T-helper 17 cell (primary cell): Measurements from ENCODE around the gene RAB41. TPM values are rescaled to one million over a fixed set of nuclear protein-coding genes. Genes with fewer than 3 reads are reported as not detected.
"Not testable (repeated sequence)": the region's sequence is repeated elsewhere in the genome, so short reads cannot be mapped to it uniquely, and the experiment has no call there.

Experiments used
- ATAC-seq: fragments of 150-1000 bp; cut with Tn5 transposase; 2 replicates; pipeline ENCODE4 v1.10.0; 2021; ENCODE audit warnings: mild to moderate bottlenecking, moderate library complexity
- DNase-seq, 3 donors: peaks; one replicate each; pipeline versions ENCODE4 v3.0.0 to v3.0.0-alpha.2; 2020 to 2021
- H3K9me3 ChIP-seq: one replicate; pipeline ENCODE4 v1.7.0; 2013; ENCODE audit warnings: low read length, mild to moderate bottlenecking; ENCODE audit not compliant: control insufficient read depth, poor library complexity, severe bottlenecking
- H3K27ac Mint-ChIP-seq: one replicate; pipeline ENCODE4 v1.8.0; 2022; ENCODE audit warnings: mild to moderate bottlenecking, moderate library complexity, mixed read lengths
- H3K27me3 Mint-ChIP-seq: one replicate; pipeline ENCODE4 v1.8.0; 2022; ENCODE audit warnings: mixed read lengths
- H3K36me3 Mint-ChIP-seq: one replicate; pipeline ENCODE4 v1.8.0; 2022; ENCODE audit warnings: low read depth, mixed read lengths
- H3K4me1 Mint-ChIP-seq: one replicate; pipeline ENCODE4 v1.8.0; 2022; ENCODE audit warnings: mild to moderate bottlenecking, mixed read lengths
- H3K4me3 Mint-ChIP-seq: one replicate; pipeline ENCODE4 v1.8.0; 2022; ENCODE audit warnings: mild to moderate bottlenecking, moderate library complexity, mixed read lengths
- total RNA-seq, 4 donors: library from RNA in 2 of 4; stranded (reverse) in 2 of 4; gene quantifications; one replicate each; pipeline ENCODE4 v1.2.3 and lab custom pipeline; 2022 to 2026

The RAB41 gene
- total RNA-seq, 2 donors from 2014 or later, result not detected

DNA sequence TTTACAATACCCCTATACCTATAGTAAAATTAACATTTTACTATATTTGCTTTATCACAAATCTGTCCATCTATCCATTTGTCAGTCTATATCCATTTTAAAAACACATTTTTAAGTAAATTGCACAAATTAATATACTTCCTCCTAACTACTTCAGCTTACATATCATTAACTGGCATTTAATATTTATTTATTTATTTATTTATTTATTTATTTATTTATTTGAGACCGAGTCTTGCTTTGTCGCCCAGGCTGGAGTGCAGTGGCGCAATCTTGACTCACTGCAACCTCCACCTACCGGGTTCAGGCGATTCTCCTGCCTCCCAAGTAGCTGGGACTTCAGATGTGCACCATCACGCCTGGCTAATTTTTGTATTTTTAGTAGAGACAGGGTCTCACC lies 41.7 kb downstream of the RAB41 start:
- not testable (repeated sequence) for H3K9me3 ChIP-seq, H3K4me1 Mint-ChIP-seq, H3K4me3 Mint-ChIP-seq, ATAC-seq, H3K27ac Mint-ChIP-seq, DNase-seq, H3K36me3 Mint-ChIP-seq, H3K27me3 Mint-ChIP-seq

DNA sequence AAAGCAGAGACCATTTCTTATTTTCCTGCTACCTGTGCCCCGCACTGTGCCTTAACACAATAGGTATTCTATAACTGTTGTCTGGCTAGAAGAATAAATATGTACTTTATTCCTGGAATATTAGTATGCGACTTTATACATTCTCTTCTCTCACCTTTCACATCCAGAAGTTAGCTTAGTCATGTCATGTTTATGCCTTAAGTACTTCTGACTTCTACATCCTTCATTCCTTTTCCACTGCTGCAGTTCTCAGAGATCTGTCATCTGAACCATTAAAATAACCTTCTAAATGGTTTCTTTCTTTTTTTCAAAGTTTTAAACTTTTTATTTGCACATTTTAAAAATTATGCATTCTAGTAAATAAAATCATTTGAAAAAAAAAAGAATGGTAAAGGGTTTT lies 42.4 kb downstream of the RAB41 start:
- H3K9me3 ChIP-seq, result no peaks in the 10 kb centered on the region
- Mint-ChIP-seq H3K27me3 (no peaks in the 10 kb centered on the region), H3K4me3 (no peak overlapping the region), H3K27ac (no peak overlapping the region), H3K36me3 (no peaks in the 10 kb centered on the region), H3K4me1 (peaks cover 6% of the 10 kb centered on the region)
- DNase-seq (no peak), ATAC-seq (no peak)

DNA sequence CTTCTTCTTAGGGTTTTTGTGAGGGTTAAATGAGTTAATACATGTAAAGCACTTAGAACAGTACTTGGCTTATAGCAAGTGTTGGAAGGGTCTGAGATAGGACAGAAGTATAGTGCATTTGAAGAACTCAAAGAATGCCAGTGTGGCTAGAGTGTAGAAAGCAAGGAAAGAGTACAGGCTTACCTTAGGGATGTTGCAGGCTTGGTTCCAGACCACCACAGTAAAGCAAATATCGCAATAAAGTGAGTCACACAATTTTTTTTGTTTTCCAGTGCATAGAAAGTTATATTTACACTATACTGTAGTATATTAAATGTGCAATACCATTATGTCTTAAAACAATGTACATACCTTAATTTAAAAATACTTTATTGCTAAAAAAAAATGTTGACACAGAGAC lies 49.2 kb downstream of the RAB41 start:
- Mint-ChIP-seq H3K36me3 (peaks cover 2% of the 10 kb centered on the region), H3K27me3 (no peaks in the 10 kb centered on the region), H3K4me3 (no peak overlapping the region), H3K27ac (peak overlapping the region; percentile 19), H3K4me1 (no peaks in the 10 kb centered on the region)
- H3K9me3 ChIP-seq, result no peaks in the 10 kb centered on the region
- ATAC-seq (no peak), DNase-seq (no peak)

DNA sequence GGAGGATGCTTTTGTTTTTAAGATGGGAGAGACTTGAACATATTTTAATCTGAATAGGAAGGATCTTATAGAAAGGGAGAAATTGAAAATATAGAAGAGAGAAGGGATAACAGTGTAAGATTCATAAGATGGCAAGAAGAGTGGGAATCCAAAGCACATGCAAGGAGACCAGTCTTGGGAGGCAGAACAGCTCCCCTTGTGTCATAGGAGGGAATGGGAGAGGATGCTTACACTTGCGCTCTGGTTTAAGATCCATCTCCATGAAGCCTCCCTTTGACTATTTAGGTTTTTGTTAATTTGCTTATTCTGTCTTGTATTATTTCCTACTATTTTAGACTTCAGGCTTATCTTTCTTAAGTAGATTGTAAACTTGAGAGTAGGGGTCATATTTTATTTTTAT lies 50.6 kb downstream of the RAB41 start:
- no peak overlapping the region for H3K4me3 Mint-ChIP-seq
- no peaks in the 10 kb centered on the region for H3K9me3 ChIP-seq
- no peaks in the 10 kb centered on the region for H3K27me3 Mint-ChIP-seq
- no peak overlapping the region for H3K27ac Mint-ChIP-seq
- H3K4me1 Mint-ChIP-seq, result no peaks in the 10 kb centered on the region
- peaks cover 2% of the 10 kb centered on the region for H3K36me3 Mint-ChIP-seq
- ATAC-seq (no peak), DNase-seq (no peak)

Other genes with a start within 250 kb of the RAB41 start
- gene AWAT2, start 232.2 kb upstream of the RAB41 start, total RNA-seq, result not detected
- gene OTUD6A, start 219.7 kb upstream of the RAB41 start, total RNA-seq, result not detected
- 10 to 100 TPM; 54.0 to 56.1 TPM for gene IGBP1, start 148.7 kb upstream of the RAB41 start, total RNA-seq
- not detected for gene DGAT2L6, start 104.7 kb upstream of the RAB41 start, total RNA-seq
- gene AWAT1, start 47.5 kb upstream of the RAB41 start, total RNA-seq, result not detected
- gene P2RY4, start 22.0 kb upstream of the RAB41 start, total RNA-seq, result under 1 TPM in 1 of 2 donors, not detected in 1; 0.17 TPM
- gene ARR3, start 13.8 kb upstream of the RAB41 start, total RNA-seq, result not detected
- gene PDZD11, start 7.8 kb downstream of the RAB41 start, total RNA-seq, result 10 to 100 TPM; 12.1 to 13.4 TPM
- under 1 TPM; 0.05 to 0.23 TPM for gene KIF4A, start 7.9 kb downstream of the RAB41 start, total RNA-seq
- not detected for gene GDPD2, start 141.1 kb downstream of the RAB41 start, total RNA-seq
- gene DLG3, start 162.7 kb downstream of the RAB41 start, total RNA-seq, result 10 to 100 TPM; 12.5 to 12.8 TPM